SK-N-DZ (cell line): Measurements from ENCODE around the gene NUP107. TPM values are rescaled to one million over a fixed set of nuclear protein-coding genes. Genes with fewer than 3 reads are reported as not detected.
A peak's percentile ranks its signal among the peaks of the same experiment; 100 is the strongest.
"Not testable (repeated sequence)": the region's sequence is repeated elsewhere in the genome, so short reads cannot be mapped to it uniquely, and the experiment has no call there.

Experiments used
- DNase-seq: peaks from one replicate; pipeline ENCODE4 v3.0.0-alpha.2; 2015; ENCODE audit warnings: low spot score
- polyA plus RNA-seq, 2 experiments: library from polyadenylated mRNA; depleted of rRNA; stranded (reverse); fragments of >200 nt; gene quantifications; 2 replicates each; pipeline ENCODE4 v1.2.3, GENCODE V29; 2014

Gene NUP107
- 114 and 180 TPM in 2 replicates for polyA plus RNA-seq (2014; cell fraction: cytosol; rRNA removed)
- 164 and 168 TPM in 2 replicates for polyA plus RNA-seq (2014; cell fraction: nucleus; rRNA removed)

GRCh38 chr12:68686595-68687521 is at the start of gene NUP107:
Gene NUP107, plus strand, starts transcription at chr12:68686978. Its CDS starts 88 bp downstream, at chr12:68687066.
- peak; percentile 99 for DNase-seq

- DNase-seq: not testable (repeated sequence)
These were observed 49.3 kb upstream of the NUP107 start for GRCh38 chr12:68637439-68637838.

GRCh38 chr12:68638171-68638570 is 48.6 kb upstream of the NUP107 start:
- no peak for DNase-seq

- DNase-seq: no peak
These were observed 47.9 kb upstream of the NUP107 start for GRCh38 chr12:68638721-68639395.

- DNase-seq: no peak
These were observed 47.4 kb upstream of the NUP107 start for GRCh38 chr12:68639396-68639767.

GRCh38 chr12:68641138-68641537 is 45.6 kb upstream of the NUP107 start:
- DNase-seq: no peak

GRCh38 chr12:68646484-68646883 is 40.3 kb upstream of the NUP107 start:
- DNase-seq: no peak

- DNase-seq: no peak
These were observed 39.3 kb upstream of the NUP107 start for GRCh38 chr12:68647507-68647906.

GRCh38 chr12:68648179-68648578 is 38.6 kb upstream of the NUP107 start:
- DNase-seq: no peak

GRCh38 chr12:68665016-68665569 is 21.7 kb upstream of the NUP107 start:
- no peak for DNase-seq

GRCh38 chr12:68667291-68667690 is 19.5 kb upstream of the NUP107 start:
- DNase-seq: no peak

GRCh38 chr12:68667896-68668295 is 18.9 kb upstream of the NUP107 start:
- DNase-seq: no peak

GRCh38 chr12:68671179-68671578 is 15.6 kb upstream of the NUP107 start:
- no peak for DNase-seq

GRCh38 chr12:68673788-68674187 is 13.0 kb upstream of the NUP107 start:
- DNase-seq: no peak

GRCh38 chr12:68674376-68674775 is 12.4 kb upstream of the NUP107 start:
- DNase-seq: no peak

GRCh38 chr12:68675101-68675842 is 11.5 kb upstream of the NUP107 start:
- DNase-seq: peak; percentile 31

- not testable (repeated sequence) for DNase-seq
These were observed 9.9 kb upstream of the NUP107 start for GRCh38 chr12:68676854-68677253.

- DNase-seq: no peak
These were observed 550 bp upstream of the NUP107 start for GRCh38 chr12:68686262-68686594.

GRCh38 chr12:68695454-68695853 is 8.7 kb downstream of the NUP107 start:
- DNase-seq: no peak

GRCh38 chr12:68699486-68699885 is 12.7 kb downstream of the NUP107 start:
- no peak for DNase-seq

GRCh38 chr12:68727776-68728175 is 41.0 kb downstream of the NUP107 start:
- no peak for DNase-seq

GRCh38 chr12:68733661-68734071 is 46.9 kb downstream of the NUP107 start:
- DNase-seq: no peak
